ENCODE data around the gene CCDC18.

DNA sequence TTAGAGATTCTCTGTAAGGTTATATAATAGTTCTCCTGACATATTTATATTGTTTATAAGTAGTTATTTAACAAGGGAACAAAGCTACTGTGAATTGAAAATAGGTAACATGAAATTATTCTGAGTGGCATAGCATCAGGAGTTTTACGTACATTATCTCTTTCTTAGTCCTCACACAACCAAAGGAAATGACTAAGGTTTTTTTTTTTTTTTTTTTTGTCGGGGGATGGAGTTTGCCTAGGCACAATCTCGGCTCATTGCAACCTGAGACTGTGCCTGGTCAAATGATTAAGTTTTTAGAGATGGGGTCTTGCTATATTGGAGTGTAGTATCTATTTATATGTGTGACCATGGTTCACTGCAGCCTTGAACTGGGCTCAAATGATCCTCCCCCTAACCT is 25.2 kb upstream of the CCDC18 start:
- TF ChIP-seq MYBL2 (CRISPR knock-in tag; IDR thresholded peaks at IDR 0.05) (no peak), MXD4 (CRISPR knock-in tag; IDR thresholded peaks at IDR 0.05; ENCODE audit: borderline replicate concordance) (no peak), NR2C2 (CRISPR knock-in tag; IDR thresholded peaks at IDR 0.05) (no peak)
- TF ChIP-seq, protein P1, sequence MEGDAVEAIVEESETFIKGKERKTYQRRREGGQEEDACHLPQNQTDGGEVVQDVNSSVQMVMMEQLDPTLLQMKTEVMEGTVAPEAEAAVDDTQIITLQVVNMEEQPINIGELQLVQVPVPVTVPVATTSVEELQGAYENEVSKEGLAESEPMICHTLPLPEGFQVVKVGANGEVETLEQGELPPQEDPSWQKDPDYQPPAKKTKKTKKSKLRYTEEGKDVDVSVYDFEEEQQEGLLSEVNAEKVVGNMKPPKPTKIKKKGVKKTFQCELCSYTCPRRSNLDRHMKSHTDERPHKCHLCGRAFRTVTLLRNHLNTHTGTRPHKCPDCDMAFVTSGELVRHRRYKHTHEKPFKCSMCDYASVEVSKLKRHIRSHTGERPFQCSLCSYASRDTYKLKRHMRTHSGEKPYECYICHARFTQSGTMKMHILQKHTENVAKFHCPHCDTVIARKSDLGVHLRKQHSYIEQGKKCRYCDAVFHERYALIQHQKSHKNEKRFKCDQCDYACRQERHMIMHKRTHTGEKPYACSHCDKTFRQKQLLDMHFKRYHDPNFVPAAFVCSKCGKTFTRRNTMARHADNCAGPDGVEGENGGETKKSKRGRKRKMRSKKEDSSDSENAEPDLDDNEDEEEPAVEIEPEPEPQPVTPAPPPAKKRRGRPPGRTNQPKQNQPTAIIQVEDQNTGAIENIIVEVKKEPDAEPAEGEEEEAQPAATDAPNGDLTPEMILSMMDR (IDR thresholded peaks at IDR 0.05), result no peak
- TF ChIP-seq, protein P2, sequence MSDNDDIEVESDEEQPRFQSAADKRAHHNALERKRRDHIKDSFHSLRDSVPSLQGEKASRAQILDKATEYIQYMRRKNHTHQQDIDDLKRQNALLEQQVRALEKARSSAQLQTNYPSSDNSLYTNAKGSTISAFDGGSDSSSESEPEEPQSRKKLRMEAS (CRISPR knock-in tag; IDR thresholded peaks at IDR 0.05), result no peak

Measured in WTC11 (cell line).